Activated naive CD4-positive, alpha-beta T cell treated with anti-CD3 and anti-CD28 coated beads, Interleukin-2, amount 50 U/mL, for 72 hours (primary cell): ENCODE measurements around the gene BTNL2. TPM values are rescaled to one million over a fixed set of nuclear protein-coding genes. Genes with fewer than 3 reads are reported as not detected.
"Not testable (repeated sequence)": the region's sequence is repeated elsewhere in the genome, so short reads cannot be mapped to it uniquely, and the experiment has no call there.

ENCODE experiments used
- ATAC-seq, 2 donors: fragments of 150-1000 bp; cut with Tn5 transposase; 2 replicates each; pipeline ENCODE4 v1.10.0; 2021; ENCODE audit warnings: mild to moderate bottlenecking in 2 of 2, moderate library complexity in 2 of 2
- DNase-seq, 2 donors: peaks; one replicate each; pipeline ENCODE4 v3.0.0; 2021 to 2022; ENCODE audit warnings: low spot score in 2 of 2
- H3K27ac Mint-ChIP-seq, 2 donors: one replicate each; pipeline ENCODE4 v1.8.0; 2022; ENCODE audit warnings: mild to moderate bottlenecking in 2 of 2, mixed read lengths in 2 of 2
- H3K36me3 Mint-ChIP-seq, 2 donors: one replicate each; pipeline ENCODE4 v1.8.0; 2022; ENCODE audit warnings: mixed read lengths in 2 of 2
- H3K9me3 Mint-ChIP-seq, 2 donors: one replicate each; pipeline ENCODE4 v1.8.0; 2022; ENCODE audit warnings: mixed read lengths in 2 of 2
- total RNA-seq, 2 donors: library from RNA; stranded (reverse); gene quantifications; one replicate each; pipeline ENCODE4 v1.2.3, GENCODE V29; 2022

BTNL2 gene
- total RNA-seq, result not detected

GRCh38 chr6:32406857-32407256, at the start of gene BTNL2:
BTNL2 (minus strand) TSS chr6:32407181; CDS start chr6:32407123, 58 bp downstream.
- ATAC-seq, result no peak
- Mint-ChIP-seq H3K27ac (no peak within 1 kb of the TSS), H3K36me3 (no peaks in the 10 kb centered on the region), H3K9me3 (no peaks in the 10 kb centered on the region)
- no peak for DNase-seq

- Mint-ChIP-seq H3K27ac (no peak overlapping the region), H3K36me3 (peaks cover 10 to 12% of the 10 kb centered on the region in 2 donors), H3K9me3 (peaks cover 0 to 5% of the 10 kb centered on the region in 2 donors)
- ATAC-seq, result no peak
- no peak for DNase-seq
Measured at GRCh38 chr6:32449088-32449736, 42.2 kb upstream of the BTNL2 start.

GRCh38 chr6:32447932-32448331, 41.0 kb upstream of the BTNL2 start:
- no peak overlapping the region for H3K27ac Mint-ChIP-seq
- peaks cover 10 to 12% of the 10 kb centered on the region in 2 donors for H3K36me3 Mint-ChIP-seq
- peaks cover 0 to 5% of the 10 kb centered on the region in 2 donors for H3K9me3 Mint-ChIP-seq
- ATAC-seq (no peak), DNase-seq (no peak)

GRCh38 chr6:32445321-32445854, 38.4 kb upstream of the BTNL2 start:
- ATAC-seq (peak in 1 of 2 donors; percentile 75), DNase-seq (no peak)
- no peak overlapping the region for H3K27ac Mint-ChIP-seq
- H3K9me3 Mint-ChIP-seq, result no peaks in the 10 kb centered on the region
- no peaks in the 10 kb centered on the region for H3K36me3 Mint-ChIP-seq

GRCh38 chr6:32444433-32444832, 37.5 kb upstream of the BTNL2 start:
- Mint-ChIP-seq H3K27ac (no peak overlapping the region), H3K9me3 (no peaks in the 10 kb centered on the region), H3K36me3 (no peaks in the 10 kb centered on the region)
- ATAC-seq, result no peak
- DNase-seq, result no peak

- no peaks in the 10 kb centered on the region for H3K9me3 Mint-ChIP-seq
- peak overlapping the region in 1 of 2 donors; percentile 2 for H3K27ac Mint-ChIP-seq
- ATAC-seq, result no peak
Measured at GRCh38 chr6:32442977-32443552, 36.1 kb upstream of the BTNL2 start.

GRCh38 chr6:32442243-32442667, 35.3 kb upstream of the BTNL2 start:
- ATAC-seq (no peak), DNase-seq (no peak)
- Mint-ChIP-seq H3K27ac (no peak overlapping the region), H3K36me3 (no peaks in the 10 kb centered on the region), H3K9me3 (no peaks in the 10 kb centered on the region)

More at GRCh38 chr6:32442977-32443552, 36.1 kb upstream of the BTNL2 start:
- H3K36me3 Mint-ChIP-seq, result no peaks in the 10 kb centered on the region
- no peak for DNase-seq

- DNase-seq (peak in 1 of 2 donors; percentile 71), ATAC-seq (peak; percentile 83 to 88)
- no peak within 1 kb of the TSS for H3K27ac Mint-ChIP-seq
- no peaks in the 10 kb centered on the region for H3K9me3 Mint-ChIP-seq
- H3K36me3 Mint-ChIP-seq, result no peaks in the 10 kb centered on the region
Measured at GRCh38 chr6:32439602-32440214, 32.7 kb upstream of the BTNL2 start, which contains the start of gene HLA-DRA. HLA-DRA (plus strand) TSS chr6:32439887; CDS start chr6:32439951, 64 bp downstream.

GRCh38 chr6:32439139-32439538, 32.2 kb upstream of the BTNL2 start:
- no peaks in the 10 kb centered on the region for H3K36me3 Mint-ChIP-seq
- no peak for DNase-seq
- no peaks in the 10 kb centered on the region for H3K9me3 Mint-ChIP-seq
- no peak overlapping the region for H3K27ac Mint-ChIP-seq
- ATAC-seq, result no peak

GRCh38 chr6:32436995-32437836, 30.2 kb upstream of the BTNL2 start:
- DNase-seq (no peak), ATAC-seq (peak; percentile 48 to 78)
- no peaks in the 10 kb centered on the region for H3K36me3 Mint-ChIP-seq

GRCh38 chr6:32436186-32436585, 29.2 kb upstream of the BTNL2 start:
- Mint-ChIP-seq H3K9me3 (no peaks in the 10 kb centered on the region), H3K36me3 (no peaks in the 10 kb centered on the region), H3K27ac (no peak overlapping the region)
- DNase-seq (no peak), ATAC-seq (no peak)

More at GRCh38 chr6:32436995-32437836, 30.2 kb upstream of the BTNL2 start:
- no peaks in the 10 kb centered on the region for H3K9me3 Mint-ChIP-seq
- H3K27ac Mint-ChIP-seq, result no peak overlapping the region

- H3K36me3 Mint-ChIP-seq, H3K9me3 Mint-ChIP-seq, H3K27ac Mint-ChIP-seq, DNase-seq, ATAC-seq: not testable (repeated sequence)
Measured at GRCh38 chr6:32433950-32434349, 27.0 kb upstream of the BTNL2 start.

- DNase-seq (no peak), ATAC-seq (no peak)
- Mint-ChIP-seq H3K36me3 (no peaks in the 10 kb centered on the region), H3K27ac (no peak overlapping the region), H3K9me3 (no peaks in the 10 kb centered on the region)
Measured at GRCh38 chr6:32432050-32432450, 25.1 kb upstream of the BTNL2 start.

GRCh38 chr6:32431142-32431541, 24.2 kb upstream of the BTNL2 start:
- Mint-ChIP-seq H3K27ac (no peak overlapping the region), H3K36me3 (no peaks in the 10 kb centered on the region), H3K9me3 (no peaks in the 10 kb centered on the region)
- ATAC-seq (no peak), DNase-seq (no peak)

- ATAC-seq (no peak), DNase-seq (no peak)
- Mint-ChIP-seq H3K9me3 (no peaks in the 10 kb centered on the region), H3K36me3 (no peaks in the 10 kb centered on the region), H3K27ac (no peak overlapping the region)
Measured at GRCh38 chr6:32430179-32430578, 23.2 kb upstream of the BTNL2 start.

GRCh38 chr6:32427934-32428474, 21.0 kb upstream of the BTNL2 start:
- Mint-ChIP-seq H3K36me3 (no peaks in the 10 kb centered on the region), H3K27ac (no peak overlapping the region), H3K9me3 (no peaks in the 10 kb centered on the region)
- ATAC-seq (no peak), DNase-seq (no peak)
